Myocyte (in vitro differentiated cells): ENCODE measurements around the gene TNFSF11. TPM values are rescaled to one million over a fixed set of nuclear protein-coding genes. Genes with fewer than 3 reads are reported as not detected.

Source experiments
- DNase-seq: peaks from one replicate; pipeline ENCODE4 v3.0.0-alpha.2; 2012; ENCODE audit warnings: low read depth
- polyA plus RNA-seq: library from polyadenylated mRNA; unstranded; fragments of >200 nt; gene quantifications from one replicate; pipeline ENCODE4 v1.2.1, GENCODE V29; 2012; ENCODE audit warnings: missing spikeins
- total RNA-seq: library from RNA; depleted of rRNA; stranded (reverse); fragments of >200 nt; gene quantifications from 2 replicates; pipeline ENCODE4 v1.2.3, GENCODE V29; 2014

Gene TNFSF11, protein sequence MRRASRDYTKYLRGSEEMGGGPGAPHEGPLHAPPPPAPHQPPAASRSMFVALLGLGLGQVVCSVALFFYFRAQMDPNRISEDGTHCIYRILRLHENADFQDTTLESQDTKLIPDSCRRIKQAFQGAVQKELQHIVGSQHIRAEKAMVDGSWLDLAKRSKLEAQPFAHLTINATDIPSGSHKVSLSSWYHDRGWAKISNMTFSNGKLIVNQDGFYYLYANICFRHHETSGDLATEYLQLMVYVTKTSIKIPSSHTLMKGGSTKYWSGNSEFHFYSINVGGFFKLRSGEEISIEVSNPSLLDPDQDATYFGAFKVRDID
- not detected in 2 replicates for total RNA-seq
- polyA plus RNA-seq, result not detected

DNA sequence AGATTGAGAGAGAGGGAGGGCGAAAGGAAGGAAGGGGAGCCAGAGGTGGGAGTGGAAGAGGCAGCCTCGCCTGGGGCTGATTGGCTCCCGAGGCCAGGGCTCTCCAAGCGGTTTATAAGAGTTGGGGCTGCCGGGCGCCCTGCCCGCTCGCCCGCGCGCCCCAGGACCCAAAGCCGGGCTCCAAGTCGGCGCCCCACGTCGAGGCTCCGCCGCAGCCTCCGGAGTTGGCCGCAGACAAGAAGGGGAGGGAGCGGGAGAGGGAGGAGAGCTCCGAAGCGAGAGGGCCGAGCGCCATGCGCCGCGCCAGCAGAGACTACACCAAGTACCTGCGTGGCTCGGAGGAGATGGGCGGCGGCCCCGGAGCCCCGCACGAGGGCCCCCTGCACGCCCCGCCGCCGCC, at the start of gene TNFSF11:
TNFSF11 (plus strand) TSS at position 142 of the 400 bp plus-strand sequence; CDS start at position 294, 152 bp downstream.
- no peak for DNase-seq

DNA sequence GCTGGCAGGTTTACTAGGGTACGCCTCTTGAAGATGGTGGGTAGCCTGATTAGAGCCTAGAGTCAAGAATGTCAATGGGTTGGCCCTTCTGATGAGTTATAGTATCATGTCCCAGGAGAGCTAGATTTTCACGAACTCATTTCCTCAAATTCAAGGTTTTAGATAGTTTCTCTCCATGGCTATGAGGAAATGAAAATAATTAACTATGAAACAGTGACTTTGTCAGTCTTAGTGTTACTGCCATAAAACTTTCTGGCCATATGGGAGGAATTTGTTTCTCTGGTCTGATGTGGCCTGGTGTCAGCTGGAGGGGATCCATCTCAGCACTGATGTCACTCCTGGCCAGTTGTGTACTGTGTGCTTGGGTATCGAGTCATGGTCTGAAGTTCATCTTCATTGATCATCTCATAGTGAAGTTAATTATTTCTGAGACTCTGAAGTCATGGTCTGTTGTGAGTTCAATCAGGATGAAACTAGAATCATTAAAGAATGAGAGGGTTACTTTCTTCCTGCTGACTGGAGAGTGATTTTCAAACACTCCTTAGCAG, 49.4 kb upstream of the TNFSF11 start:
- DNase-seq, result no peak

DNA sequence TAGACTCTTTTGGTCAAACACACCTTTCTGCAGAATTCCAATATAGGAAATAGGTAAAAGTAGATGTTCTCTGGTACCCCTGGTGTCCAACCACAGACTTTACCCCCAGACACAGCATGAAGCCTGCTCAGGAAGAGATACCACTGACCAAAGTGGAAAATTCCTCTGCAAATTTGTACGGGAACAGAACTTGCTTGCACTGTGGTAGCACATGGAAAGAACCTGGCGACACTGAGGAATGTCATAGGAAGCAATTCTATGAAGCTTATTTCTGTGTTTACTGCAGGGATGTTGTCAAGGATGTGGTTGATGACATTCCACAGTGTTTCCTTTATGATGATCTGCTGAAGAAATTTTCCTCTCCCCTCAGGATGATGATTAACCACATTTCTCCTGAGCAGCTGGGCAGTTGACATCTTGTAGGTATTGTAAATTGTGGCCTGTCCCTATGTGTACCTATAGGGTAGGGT, 48.9 kb upstream of the TNFSF11 start:
- DNase-seq, result peak; percentile 38

DNA sequence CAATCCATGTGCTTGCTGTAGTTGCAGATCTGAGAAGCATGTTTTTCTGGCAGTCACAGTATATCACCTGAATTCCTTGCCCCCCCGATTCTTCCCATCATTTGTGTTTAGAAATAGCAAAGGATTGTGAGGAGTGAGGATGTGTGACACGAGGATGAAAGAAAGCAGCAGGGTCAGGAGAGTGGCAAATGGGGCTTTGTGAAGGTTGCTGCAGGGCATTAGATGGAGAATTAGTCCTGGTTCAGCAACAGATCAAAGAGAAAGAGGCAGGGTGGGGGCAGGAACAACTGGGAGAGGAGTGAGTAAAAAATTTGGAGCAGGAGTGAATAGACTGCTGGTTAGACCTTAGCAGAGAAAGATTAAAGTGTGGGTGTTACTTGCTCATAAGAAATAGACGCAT, 47.7 kb upstream of the TNFSF11 start:
- no peak for DNase-seq

DNA sequence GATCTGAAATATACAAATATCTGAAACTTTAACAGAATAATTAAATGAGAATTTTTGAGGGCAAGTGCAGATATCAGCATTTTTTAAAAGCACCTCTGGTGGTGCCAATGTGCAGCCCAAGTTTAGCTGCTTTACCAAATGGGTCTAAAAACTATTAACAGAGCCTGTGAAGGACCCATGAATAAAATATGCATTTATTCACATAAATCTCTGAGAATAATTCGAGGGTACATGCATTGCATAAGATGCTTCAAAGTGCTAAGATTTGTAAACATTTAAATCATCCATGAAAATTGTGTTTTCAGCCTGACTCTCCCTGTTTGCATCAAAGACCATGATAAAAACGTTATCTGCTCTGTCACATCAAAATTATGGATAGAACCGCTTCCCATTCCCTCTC, 47.1 kb upstream of the TNFSF11 start:
- no peak for DNase-seq

DNA sequence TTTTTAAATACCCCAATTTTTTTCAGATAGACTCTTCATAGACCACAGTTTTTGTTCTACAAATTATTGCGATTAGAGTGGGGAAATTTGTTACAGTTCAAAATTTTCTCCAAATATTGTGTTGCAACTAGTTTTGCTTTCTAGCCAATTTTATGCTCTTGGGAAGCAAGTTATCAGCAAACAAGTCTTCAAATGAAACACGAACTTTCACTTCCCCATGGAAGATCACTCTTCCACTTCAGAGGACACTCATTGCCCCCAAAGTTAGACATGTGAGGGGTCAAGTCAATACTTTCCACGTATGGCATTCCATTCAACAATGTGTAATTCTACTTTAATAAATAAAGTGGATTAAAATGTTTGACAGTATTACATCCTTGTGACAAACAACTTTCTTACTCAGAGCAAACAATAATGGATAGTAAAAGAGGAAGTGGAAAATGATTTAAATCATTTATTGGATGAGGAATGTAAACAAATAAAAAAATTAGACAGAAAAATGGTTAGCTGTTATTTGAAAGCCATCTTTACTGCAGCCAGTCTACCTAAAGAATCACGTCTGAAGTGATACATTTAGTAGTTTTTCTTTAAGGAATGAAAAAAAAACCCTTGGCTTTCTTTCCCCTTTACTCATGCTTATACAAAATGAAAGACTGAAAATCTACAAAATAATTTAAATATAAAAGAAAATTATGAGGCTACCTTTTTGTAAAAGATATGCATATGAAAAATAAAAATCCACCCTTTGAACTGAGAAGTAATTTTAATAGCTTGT, 41.2 kb upstream of the TNFSF11 start:
- DNase-seq, result no peak

DNA sequence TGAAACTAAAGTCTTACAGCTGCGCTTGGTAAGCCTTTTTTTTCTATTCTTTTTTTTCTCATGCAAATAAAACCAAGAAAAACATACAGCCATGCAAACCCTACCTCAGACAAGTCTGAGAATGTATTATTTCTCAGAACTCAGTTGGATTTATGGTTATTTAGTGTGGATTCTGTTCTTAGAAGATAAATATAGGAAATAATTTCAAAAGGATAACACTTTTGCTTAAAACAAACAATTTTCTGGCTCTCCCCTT, 40.7 kb upstream of the TNFSF11 start:
- DNase-seq, result no peak

DNA sequence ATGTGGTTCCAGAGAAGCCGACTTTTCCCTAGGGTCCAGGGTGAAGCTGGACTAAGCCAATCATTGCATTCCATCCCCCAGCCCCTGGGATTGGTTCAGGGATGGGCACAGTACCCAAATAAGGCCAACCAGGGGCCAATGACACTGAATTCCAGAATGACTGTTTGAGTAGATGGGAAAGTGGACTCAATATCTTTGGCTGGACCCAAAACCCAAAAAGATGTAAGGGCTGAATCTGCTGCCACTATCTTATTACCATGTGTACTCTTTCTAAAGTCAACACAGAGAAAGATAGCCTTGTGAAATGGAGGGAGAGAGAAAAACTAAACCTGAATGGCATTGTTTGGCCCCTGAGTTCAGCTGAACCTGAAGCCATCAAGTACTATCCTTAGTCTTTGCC, 39.2 kb upstream of the TNFSF11 start:
- DNase-seq, result no peak

DNA sequence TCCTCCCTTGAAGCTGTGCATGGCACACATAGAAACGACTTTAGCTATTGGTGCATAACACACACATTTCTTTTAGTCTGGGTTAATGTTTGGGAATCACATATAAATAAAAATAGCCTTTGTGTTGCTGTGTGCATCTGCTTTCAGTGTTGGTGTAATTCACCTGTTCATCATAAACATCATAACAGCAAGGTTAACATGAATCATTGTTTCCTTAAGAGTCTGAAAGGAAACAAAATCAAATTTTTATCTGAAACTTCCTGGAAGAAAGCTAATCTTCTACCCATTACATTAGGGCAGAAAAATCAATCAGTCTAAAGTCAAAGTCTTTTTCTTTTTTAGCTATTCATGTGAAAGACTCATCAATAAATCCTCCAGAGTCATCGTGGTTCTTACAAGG, 35.0 kb upstream of the TNFSF11 start:
- DNase-seq, result no peak

DNA sequence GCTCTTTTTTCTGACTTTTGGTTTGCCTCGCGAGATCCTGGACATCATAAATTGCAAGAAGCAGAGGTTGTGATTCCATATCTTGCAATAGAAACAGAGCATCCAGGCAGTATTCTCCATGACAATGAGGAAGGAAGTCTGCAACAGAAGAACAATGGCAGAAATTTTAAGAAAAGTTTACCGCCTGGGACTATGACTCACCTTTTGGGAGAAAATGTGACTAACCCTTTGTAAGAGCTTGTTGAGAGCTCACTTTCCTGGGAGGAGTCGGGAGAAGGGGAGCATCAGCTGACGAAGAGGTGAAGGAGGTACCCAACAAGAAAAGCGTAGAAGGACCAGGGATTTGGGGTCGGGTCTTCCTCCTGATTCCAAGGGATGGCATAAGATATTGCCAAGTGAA, 34.3 kb upstream of the TNFSF11 start:
- no peak for DNase-seq

DNA sequence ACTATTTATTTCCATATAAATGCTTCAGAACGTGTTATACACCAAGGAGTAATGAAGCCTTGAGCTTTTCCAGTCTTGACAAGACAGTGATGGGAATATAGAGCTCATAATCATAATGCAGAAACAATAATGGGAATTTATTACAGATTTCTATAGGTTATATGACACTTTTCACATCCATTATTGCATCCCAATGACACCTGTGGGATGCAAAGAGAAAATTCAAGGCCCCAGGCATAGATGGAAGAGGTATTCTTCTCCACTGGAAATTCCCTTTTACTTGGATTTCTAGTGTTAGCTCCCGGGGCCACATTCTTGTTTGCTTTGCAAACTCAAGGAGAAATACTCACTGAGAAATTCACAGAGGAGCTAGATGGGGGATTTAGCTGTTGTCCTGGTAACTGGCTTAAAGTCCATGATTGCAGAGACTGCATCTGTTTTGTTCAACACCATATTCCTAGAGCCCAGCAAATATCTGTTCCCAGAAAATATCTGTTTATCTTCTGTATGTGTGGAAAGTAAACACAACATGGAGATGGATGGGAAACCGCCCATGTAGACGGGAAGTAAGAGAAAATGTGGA, 30.6 kb upstream of the TNFSF11 start:
- no peak for DNase-seq

DNA sequence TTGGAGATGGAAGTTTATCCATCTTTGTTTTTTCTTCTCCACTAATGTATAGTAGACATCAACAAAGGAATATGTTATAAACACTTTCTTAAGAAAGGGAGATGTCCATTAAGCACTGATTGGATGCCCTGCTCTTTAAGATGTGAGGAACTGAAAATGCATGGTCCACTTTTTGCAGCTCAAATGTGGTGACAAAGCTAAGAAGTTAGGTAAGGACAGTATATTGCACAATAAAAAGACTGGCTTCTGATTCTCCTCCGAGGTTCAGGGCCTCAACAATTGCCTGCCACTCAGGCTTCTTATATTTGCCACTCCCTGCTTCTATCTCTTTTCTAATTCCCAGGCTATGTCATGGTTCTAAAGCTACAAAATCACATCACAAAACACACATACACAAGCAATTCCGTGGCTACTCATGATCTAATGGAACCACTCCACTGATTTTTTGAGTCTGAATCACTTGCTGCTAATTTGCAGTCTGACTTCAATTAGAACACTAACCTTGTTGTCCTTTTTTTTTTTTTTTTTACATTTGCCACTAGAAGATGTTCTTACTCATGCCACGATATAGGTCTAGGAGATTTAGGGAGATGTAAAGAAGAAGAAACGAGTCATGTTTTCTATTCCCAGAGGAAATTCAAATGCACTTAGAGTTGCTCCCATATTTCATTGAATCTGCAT, 29.6 kb upstream of the TNFSF11 start:
- DNase-seq, result no peak

DNA sequence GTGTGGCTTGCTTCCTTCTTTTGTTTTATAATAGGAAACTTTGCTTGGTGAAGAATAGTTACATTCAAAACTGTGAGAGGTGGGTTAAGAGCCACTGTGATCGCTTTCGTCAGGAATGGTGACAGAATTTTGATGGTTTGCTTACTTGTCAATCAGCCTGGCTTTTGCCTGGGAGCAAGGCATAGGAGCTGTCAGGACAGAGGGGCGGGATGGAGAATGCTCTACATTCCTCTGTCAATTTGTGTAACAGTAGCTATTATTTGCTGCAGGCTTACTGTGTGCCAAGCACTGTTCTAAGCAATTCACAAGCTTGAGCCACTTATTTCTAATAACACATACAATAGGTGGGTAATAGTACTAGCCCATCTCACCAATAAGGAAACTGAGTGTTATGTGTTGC, 28.1 kb upstream of the TNFSF11 start:
- DNase-seq, result no peak

DNA sequence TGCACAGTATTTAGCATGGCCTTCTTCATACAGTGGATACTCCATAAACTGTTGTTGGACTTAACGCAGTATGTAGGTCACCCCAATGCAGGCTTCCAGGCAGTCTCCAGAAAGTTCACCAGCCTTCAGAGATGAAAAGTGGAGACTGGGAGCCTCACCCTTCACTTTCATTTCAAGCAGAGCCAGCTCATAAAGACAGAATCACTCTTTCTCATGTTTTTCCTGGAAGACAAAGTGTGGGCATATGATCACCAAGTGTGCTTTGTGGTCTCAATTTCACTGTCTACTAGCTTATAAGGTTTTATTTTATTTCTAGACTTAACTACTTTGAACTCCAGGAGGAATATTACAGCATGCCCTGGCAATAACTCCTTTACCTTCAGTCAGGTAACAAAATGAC, 26.3 kb upstream of the TNFSF11 start:
- no peak for DNase-seq

DNA sequence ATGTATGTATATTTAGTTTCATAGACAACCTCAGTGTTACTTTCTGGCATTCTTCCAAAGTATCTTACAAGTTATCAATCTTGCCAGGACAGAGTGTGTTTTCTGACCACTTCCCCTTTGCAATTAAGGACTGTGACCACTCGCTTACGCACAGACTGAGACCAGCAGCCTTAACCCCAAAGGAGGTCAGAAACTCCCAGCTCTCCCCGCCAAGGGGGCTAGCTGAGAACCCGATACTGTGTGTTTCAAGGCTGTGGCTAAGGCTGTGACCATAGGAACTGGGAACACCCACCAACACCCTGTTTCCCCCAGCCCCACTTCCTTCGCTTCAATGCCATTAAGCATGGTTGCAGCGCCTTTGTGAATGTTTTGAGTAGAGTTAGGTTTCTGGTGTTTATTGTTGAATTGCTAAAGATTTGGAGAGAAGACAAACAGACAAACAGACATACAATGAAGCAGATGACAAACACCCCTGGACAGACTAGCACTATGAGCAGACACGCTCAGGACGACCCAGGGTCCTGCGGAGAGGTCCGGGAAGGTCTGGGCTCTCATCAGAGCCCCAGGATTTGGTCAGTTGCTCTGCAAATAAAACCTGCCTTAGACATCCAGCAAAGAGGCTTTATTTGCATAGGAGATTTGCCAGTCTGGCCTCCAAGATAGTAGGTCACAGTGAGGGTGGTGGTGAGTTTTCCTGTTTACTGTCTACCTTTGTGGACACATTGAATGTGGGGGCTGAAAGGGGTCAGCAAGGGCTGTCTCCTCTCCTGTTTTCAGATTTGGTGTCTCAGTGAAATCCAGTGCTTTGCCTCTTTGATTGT, 25.0 kb upstream of the TNFSF11 start:
- DNase-seq, result no peak

DNA sequence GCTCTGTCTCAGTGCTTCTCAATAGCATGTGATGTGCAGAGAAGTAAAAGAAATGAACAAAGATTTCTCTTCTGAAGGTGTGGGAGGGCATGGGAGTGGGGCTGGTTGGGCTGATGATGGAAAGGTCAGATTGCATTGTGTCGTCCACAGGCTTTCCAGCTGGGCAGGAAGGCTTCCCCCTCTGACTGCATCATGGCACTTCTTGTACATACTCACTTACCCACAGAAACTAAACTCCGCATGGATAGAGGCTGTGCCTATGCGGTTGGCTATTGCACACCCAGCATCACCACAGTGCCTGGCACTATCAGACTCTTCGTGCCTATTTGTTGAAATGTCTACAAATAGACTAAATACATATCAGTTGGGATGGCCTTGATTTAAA, 24.4 kb upstream of the TNFSF11 start:
- no peak for DNase-seq

DNA sequence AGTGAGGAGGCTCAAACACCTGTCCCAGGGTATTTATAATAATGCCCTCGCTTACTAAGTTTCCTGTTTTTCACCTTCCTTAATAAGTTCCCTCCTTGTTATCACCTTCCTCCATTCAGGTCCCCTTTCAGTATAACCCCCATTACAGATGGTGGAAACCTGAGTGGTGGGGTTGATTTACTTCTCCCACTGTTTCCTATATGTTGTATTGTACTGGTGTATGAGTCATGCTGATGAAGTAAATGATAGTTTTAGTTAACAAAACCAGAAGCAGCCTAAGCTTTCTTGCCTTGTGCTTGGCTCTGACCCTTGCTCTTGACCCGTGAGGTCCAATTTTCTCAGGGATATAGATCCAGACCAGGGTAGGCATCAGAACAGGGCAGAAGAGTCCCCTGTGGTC, 22.3 kb upstream of the TNFSF11 start:
- no peak for DNase-seq

DNA sequence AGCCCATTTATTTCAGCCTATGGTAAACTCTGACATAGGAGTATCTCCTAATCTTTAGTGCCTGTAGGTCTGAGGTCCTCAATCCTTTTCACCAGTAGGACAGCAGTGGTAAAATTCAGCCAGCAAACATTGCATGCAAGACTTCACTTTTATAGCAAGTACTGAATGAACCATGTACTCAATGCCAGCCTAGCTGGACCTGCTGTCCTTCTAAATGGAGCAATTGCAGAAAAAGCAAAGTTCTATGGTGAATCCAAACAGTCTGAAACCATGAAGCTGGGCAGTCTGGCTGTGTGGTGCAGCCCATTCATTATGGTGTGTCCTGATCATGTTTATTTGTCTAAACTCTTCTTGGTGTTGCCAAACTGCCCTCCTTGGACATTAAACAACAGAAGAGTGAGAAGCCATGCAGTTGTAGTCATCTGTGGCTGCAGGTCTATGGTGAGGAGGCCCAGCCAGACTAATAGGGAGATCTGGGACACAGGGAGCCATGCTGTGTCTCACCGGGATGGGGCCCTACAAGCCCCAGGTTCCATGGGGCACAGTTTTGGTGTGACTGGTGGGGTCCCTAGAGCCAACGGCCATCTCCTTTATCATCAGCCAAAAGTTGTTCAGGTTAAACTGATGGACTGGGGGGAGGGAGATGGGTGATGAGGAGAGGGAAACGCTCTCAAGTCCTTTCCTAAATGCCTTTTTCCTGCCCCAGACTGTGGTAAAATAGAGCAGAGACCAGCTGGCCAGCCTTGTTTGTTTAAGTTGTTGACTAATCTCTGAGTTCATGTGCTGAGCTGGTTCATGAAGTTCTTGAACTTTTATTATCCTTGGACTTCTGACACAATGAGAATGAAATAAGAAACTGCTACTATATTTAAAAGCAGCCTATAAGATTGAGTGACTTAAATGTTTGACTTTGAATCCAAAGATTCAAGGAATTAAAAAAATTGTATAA, 20.6 kb upstream of the TNFSF11 start:
- peak; percentile 16 for DNase-seq

DNA sequence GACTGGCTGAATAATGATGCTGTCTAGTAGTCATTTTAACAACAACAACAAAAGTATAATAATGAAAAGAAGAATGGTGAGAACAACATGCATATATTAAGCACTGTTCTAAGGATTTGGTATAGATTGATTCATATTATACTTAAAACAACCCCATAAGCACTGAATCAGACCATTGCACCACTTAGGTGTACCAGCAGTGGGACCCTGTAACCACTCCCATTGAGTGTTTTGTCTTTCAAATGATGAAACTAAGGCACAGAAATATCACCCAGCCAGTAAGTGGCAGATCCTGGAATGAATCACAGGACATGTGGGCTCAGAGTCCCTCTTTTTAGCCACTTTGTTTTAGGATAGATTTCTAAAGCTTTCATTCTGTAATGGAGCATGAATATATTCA, 14.9 kb upstream of the TNFSF11 start:
- no peak for DNase-seq
